Fibroblast of lung (primary cell): ENCODE measurements around the gene LBX1.
A peak's percentile ranks its signal among the peaks of the same experiment; 100 is the strongest.

Source experiments
- EZH2 ChIP-seq: IDR thresholded peaks from 2 replicates; pipeline ENCODE4 v1.5.1; 2012; ENCODE audit warnings: low read length, control low read depth, mild to moderate bottlenecking; ENCODE audit errors: missing control alignments
- TF ChIP-seq, protein P1 (sequence below), 2 donors: IDR thresholded peaks in 1 of 2; conservative IDR thresholded peaks in 1 of 2; 1 replicate in 1 of 2; 2 replicates in 1 of 2; pipeline ENCODE4 v1.5.1; 2011 to 2012; ENCODE audit warnings: low read length in 2 of 2, control low read depth in 1 of 2, inconsistent platforms in 1 of 2, low read depth in 1 of 2, mild to moderate bottlenecking in 1 of 2

DNA sequence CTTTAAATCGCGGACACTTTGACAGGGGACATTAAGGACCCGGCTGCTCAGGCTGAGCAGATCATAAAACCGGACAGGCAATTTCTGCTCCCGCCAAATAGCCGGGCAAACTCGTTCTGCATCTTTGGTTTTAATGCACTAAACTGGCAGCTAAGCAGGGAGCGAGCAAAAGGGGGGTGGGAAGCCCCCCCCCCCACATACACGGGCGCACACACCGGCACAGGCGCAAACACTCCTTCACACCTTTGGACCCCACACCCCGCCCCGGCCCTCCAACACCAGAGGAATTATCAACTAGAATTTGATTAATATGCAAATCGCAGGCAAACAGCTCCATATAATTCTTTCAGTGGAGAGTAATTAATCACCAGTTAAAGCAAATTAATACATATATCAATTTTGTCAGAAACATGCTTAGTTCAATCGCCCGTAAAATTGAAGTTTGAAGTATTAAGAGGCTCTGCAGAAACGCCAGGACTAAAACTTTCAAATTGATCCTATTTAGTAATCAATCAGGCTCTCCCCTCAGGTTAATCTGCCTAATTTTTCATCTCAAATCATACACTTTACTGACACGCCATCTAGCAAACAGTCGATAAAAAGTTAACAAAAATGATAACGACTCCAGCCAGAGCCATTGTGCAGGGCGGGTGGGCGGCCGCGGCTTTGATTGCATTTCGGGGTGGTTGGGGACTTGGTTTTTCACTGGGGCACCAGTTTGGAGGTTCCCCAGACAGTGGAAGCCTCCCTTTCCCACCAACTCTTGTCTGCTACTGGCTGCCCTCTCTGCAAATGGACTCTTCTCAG is 9.9 kb downstream of the LBX1 start:
- TF ChIP-seq, protein P1, sequence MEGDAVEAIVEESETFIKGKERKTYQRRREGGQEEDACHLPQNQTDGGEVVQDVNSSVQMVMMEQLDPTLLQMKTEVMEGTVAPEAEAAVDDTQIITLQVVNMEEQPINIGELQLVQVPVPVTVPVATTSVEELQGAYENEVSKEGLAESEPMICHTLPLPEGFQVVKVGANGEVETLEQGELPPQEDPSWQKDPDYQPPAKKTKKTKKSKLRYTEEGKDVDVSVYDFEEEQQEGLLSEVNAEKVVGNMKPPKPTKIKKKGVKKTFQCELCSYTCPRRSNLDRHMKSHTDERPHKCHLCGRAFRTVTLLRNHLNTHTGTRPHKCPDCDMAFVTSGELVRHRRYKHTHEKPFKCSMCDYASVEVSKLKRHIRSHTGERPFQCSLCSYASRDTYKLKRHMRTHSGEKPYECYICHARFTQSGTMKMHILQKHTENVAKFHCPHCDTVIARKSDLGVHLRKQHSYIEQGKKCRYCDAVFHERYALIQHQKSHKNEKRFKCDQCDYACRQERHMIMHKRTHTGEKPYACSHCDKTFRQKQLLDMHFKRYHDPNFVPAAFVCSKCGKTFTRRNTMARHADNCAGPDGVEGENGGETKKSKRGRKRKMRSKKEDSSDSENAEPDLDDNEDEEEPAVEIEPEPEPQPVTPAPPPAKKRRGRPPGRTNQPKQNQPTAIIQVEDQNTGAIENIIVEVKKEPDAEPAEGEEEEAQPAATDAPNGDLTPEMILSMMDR (conservative IDR thresholded peaks at IDR 0.05 in 1 of 2, IDR thresholded peaks at IDR 0.05 in 1 of 2; ENCODE audit: low read depth in 1 of 2, low read length in 2 of 2): no peak
- peak; percentile 47 for TF ChIP-seq EZH2
